GM10266 (cell line): ENCODE measurements around the gene LILRB4.
A peak's percentile ranks its signal among the peaks of the same experiment; 100 is the strongest.
"Not testable (repeated sequence)": the region's sequence is repeated elsewhere in the genome, so short reads cannot be mapped to it uniquely, and the experiment has no call there.

ENCODE experiments used
- DNase-seq: peaks from one replicate; pipeline ENCODE4 v3.0.0; 2012; ENCODE audit errors: extremely low spot score
- TF ChIP-seq, protein P1 (sequence below): IDR thresholded peaks from 2 replicates; pipeline ENCODE4 v1.5.1; 2012; ENCODE audit warnings: mild to moderate bottlenecking, low read depth; ENCODE audit not compliant: control insufficient read depth, insufficient read depth; ENCODE audit errors: missing control alignments

LILRB4 gene

DNA sequence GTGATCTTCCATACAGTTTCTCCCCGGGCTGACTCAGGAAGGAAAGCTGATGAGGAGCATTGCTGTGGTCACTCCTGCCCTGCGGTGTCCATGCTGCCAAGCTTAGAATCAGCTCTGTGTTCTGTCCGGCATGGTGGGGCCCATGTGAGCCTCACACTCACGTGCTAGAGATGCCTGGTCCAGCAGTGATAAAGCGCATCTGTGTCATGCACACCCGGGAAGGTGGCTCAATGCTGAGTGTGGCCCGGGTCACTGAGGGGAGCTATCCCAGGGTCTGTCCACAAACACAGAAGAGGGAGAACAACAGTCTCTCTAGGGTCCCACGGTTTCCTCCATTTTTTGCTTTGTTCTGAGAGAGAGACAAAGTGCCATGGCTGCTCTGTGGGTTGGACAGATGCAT is 36.0 kb upstream of the LILRB4 start:
- DNase-seq = no peak
- TF ChIP-seq, protein P1, sequence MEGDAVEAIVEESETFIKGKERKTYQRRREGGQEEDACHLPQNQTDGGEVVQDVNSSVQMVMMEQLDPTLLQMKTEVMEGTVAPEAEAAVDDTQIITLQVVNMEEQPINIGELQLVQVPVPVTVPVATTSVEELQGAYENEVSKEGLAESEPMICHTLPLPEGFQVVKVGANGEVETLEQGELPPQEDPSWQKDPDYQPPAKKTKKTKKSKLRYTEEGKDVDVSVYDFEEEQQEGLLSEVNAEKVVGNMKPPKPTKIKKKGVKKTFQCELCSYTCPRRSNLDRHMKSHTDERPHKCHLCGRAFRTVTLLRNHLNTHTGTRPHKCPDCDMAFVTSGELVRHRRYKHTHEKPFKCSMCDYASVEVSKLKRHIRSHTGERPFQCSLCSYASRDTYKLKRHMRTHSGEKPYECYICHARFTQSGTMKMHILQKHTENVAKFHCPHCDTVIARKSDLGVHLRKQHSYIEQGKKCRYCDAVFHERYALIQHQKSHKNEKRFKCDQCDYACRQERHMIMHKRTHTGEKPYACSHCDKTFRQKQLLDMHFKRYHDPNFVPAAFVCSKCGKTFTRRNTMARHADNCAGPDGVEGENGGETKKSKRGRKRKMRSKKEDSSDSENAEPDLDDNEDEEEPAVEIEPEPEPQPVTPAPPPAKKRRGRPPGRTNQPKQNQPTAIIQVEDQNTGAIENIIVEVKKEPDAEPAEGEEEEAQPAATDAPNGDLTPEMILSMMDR = no peak

DNA sequence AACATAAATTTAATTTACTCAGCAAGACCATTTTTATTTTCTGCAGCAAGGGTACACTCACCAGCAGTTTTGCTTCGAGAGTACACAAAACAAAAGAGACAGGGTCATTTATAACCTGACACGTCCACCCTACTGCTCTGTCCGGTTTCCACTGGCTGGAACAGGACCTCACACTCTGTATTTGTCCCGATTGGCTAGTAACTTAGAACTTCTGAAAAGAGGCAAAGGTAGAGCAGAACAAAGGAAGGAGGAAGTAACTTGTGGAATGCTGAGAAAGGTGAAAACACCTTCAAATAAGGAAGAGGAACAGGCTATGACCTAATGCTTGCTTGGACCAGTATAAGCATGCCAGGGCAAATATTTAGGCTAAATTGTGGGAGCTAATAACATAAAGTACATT is 34.9 kb upstream of the LILRB4 start:
- not testable (repeated sequence) for DNase-seq

DNA sequence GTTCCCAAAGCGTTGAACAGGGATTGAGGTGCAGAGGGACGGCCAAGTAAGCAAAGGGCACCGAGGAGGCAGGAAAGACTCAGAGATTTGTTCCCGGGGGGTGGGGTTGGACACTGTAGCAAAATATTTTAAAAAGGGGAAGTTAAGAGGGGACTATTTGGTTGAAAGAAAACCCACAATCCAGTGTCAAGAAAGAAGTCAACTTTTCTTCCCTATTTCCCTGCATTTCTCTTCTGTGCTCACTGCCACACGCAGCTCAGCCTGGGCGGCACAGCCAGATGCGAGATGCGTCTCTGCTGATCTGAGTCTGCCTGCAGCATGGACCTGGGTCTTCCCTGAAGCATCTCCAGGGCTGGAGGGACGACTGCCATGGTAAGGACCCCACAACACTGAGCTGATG is 32.5 kb upstream of the LILRB4 start, which contains the start of gene LILRB1:
Gene LILRB1, plus strand, starts transcription at position 223 of the 400 bp plus-strand sequence. CDS start 590 bp downstream, outside the sequence.
- DNase-seq = not testable (repeated sequence)

DNA sequence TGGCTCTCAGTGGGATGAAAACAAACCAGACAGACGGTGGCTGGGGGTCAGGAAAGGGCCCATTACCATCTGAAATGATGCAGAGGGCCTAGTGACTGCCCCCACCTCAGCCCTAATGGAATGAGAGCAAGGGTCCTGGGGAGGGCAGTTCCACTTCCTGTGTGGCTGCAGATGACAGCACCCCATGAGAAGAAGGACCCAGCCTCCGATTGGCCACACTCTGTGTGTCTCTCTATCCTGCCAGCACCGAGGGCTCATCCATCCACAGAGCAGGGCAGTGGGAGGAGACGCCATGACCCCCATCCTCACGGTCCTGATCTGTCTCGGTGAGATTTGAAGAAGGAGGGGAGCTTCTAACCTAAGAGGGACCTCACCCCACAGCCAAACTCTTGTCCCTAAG is 32.0 kb upstream of the LILRB4 start:
- DNase-seq = peak; percentile 23
- TF ChIP-seq, protein P1 = no peak

DNA sequence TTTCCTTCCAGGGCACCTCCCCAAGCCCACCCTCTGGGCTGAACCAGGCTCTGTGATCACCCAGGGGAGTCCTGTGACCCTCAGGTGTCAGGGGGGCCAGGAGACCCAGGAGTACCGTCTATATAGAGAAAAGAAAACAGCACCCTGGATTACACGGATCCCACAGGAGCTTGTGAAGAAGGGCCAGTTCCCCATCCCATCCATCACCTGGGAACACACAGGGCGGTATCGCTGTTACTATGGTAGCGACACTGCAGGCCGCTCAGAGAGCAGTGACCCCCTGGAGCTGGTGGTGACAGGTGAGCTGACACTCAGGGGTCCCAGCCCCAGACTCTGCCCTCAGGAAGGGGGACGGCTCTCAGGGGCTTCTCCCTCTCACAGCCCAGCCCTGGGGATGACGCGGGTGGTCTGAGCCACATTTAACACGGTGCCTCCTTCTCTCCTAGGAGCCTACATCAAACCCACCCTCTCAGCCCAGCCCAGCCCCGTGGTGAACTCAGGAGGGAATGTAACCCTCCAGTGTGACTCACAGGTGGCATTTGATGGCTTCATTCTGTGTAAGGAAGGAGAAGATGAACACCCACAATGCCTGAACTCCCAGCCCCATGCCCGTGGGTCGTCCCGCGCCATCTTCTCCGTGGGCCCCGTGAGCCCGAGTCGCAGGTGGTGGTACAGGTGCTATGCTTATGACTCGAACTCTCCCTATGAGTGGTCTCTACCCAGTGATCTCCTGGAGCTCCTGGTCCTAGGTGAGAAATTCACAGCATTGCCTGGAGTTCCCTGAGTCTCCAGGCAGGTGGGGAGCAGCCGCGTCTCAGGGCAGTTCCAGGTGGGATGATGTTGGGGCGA is 31.1 kb upstream of the LILRB4 start:
- not testable (repeated sequence) for DNase-seq

DNA sequence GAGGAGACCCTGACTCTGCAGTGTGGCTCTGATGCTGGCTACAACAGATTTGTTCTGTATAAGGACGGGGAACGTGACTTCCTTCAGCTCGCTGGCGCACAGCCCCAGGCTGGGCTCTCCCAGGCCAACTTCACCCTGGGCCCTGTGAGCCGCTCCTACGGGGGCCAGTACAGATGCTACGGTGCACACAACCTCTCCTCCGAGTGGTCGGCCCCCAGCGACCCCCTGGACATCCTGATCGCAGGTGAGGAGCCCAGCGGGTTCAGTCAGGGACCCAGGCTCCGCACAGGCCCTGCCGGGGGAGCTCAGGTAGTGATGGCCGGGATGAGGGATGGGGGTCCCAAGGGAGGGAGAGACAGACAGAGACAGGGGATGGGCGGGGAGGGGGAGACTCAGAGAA is 30.3 kb upstream of the LILRB4 start:
- DNase-seq = not testable (repeated sequence)

DNA sequence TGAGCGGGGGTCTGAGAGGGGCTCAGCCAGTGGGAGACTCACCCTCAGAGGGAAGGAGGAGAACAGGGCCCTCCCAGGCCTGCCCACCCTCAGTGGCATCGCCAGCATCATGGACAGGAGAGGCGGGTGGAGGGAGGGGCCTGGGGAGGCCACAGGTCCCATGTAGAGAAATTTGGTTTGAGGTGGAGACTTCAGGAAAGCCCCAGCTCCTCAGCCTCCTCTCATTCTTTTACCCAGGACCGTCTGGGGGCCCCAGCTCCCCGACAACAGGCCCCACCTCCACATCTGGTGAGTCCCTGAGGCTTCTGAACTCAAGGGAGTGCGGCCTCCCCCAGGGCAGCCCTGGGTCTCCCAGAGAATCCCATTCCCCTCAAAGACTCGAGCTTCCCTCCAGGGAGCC is 29.4 kb upstream of the LILRB4 start:
- peak; percentile 38 for DNase-seq
- TF ChIP-seq, protein P1 = no peak

DNA sequence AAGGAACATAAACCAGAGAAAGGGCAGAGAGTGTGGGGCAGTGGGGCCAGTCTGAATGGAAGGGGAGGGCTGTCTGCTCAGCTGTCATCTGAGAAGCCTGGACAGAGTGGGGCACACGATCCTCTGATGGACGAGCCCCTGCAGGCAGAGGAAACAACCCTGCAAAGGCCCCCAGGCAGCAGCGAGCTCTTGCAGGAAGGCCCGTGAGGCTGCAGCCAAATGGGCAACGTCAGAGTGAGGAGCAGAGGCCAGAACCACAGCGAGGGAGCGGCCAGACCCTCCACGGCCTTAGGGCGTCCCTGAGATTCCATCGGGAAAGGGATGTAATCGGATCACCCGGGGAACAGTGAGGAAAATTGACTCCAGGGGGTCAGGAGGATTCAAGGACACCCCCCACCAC is 26.7 kb upstream of the LILRB4 start:
- not testable (repeated sequence) for DNase-seq

DNA sequence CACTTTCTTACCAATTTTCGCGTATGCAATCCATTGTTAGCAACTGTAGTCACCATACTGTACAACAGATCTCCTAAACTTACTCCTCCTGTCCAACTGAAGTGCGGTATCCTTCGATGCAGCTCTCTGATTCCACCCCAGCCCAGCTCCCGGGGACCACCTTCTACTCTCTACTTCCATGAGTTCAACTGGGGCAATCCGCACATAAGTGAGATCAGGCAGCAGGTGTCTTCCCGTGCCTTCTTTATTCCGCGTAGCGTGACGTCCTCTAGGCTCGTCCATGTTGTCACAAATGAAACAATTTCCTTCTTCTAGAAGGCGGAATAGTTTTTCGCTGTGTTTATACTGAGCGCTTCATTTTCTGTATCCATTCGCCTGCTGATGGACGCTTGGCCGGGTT is 24.1 kb upstream of the LILRB4 start:
- TF ChIP-seq, protein P1 = no peak
- no peak for DNase-seq

DNA sequence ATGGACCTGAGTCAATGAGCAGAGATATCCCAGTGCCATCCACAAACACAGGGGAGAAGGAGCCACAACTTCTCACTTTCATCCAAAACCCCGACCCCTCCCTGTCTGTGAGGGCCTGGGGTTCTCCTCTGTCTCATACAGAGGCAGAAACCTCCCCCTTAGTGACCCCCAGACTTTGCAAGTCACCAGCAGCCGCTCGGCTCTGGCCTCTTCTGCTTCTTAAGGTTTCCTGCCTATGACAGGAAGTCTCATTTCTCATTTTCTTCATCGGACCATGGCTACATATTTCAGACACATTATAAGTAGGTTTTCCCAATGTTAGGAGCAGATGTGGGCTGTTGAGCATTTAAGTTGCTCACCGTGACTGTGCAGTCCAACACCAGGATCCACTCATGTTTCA is 19.8 kb upstream of the LILRB4 start:
- DNase-seq = not testable (repeated sequence)

DNA sequence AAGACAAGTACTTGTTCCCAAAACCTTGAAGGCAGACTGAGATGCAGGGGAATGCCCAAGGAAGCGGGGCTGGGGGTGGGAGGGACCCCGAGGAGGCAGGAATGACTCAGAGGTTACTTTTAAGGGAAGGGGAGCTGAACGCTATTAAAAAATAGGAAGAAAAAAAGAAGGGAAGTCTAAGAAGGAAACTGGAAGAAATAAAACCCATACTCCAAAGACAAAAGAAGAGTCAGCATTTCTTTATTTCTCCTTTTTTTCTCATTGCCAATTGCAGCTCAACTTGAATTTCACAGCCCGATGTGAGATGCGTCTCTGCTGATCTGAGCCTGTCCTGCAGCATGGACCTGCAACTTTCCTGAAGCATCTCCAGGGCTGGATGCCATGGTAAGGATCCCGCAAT is 19.2 kb upstream of the LILRB4 start:
- not testable (repeated sequence) for DNase-seq
